ENCODE results near the gene OLA1.

DNA sequence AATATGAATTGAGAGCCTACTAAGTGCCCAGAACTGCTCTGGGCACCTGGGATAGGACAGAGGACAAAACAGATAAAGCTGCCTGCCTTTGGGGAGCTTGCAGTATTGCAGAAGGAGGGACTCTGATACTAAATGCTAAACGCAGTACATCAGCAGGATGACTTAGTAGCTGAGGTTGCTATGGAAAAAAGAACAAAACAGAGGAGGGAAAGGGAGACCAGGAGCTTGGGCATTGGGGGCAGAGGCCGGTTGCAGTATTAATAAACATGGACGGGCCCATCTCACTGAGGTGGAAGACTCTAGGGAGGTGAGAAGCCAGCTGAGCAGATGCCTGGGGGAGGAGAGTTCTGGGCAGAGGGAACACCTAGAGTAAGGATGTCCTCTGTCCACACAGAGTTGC lies 217.1 kb downstream of the OLA1 start:
- TF ChIP-seq EHMT2 (IDR thresholded peaks at IDR 0.05): no peak
- TF ChIP-seq ZNF121 (CRISPR knock-in tag; conservative IDR thresholded peaks at IDR 0.05): no peak
- no peak for TF ChIP-seq ELF1 (tag; IDR thresholded peaks at IDR 0.05)
- no peak for TF ChIP-seq NCOA6 (IDR thresholded peaks at IDR 0.05)
- TF ChIP-seq ARHGAP35 (IDR thresholded peaks at IDR 0.05; ENCODE audit: partially characterized antibody): no peak
- no peak for TF ChIP-seq ZNF785 (CRISPR knock-in tag; IDR thresholded peaks at IDR 0.05)
- no peak for TF ChIP-seq CTCF (IDR thresholded peaks at IDR 0.05 in 2 of 3, conservative IDR thresholded peaks at IDR 0.05 in 1 of 3; ENCODE audit: insufficient read depth in 2 of 3, low read depth in 1 of 3, low read length in 3 of 3)
- TF ChIP-seq PTBP1 (IDR thresholded peaks at IDR 0.05; ENCODE audit: low read depth, low read length): no peak
- no peak for TF ChIP-seq MAX (CRISPR knock-in tag; IDR thresholded peaks at IDR 0.05)
- TF ChIP-seq IRF2 (CRISPR knock-in tag; IDR thresholded peaks at IDR 0.05): no peak
- TF ChIP-seq, protein P1, sequence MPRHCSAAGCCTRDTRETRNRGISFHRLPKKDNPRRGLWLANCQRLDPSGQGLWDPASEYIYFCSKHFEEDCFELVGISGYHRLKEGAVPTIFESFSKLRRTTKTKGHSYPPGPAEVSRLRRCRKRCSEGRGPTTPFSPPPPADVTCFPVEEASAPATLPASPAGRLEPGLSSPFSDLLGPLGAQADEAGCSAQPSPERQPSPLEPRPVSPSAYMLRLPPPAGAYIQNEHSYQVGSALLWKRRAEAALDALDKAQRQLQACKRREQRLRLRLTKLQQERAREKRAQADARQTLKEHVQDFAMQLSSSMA (CRISPR knock-in tag; IDR thresholded peaks at IDR 0.05): no peak

All from K562 (cell line).